BJ (cell line): ENCODE measurements around the gene HS3ST3A1. TPM values are rescaled to one million over a fixed set of nuclear protein-coding genes. Genes with fewer than 3 reads are reported as not detected.

Experiments
- CTCF ChIA-PET: fragments of 350-600 bp; formaldehyde crosslinking; extraction: SDS; loops from one replicate; lab custom pipeline; 2021; ENCODE audit warnings: antibody characterized with exemption, inconsistent platforms; lab: Yijun Ruan, JAX
- POLR2A ChIA-PET: fragments of 300-600 bp; sonication (Branson Sonifier 250); formaldehyde crosslinking; extraction: SDS; loops from one replicate; lab custom pipeline; 2021; ENCODE audit warnings: antibody characterized with exemption; lab: Charles Lee
- DNase-seq: peaks from one replicate; pipeline ENCODE4 v3.0.0-alpha.2; 2011; ENCODE audit warnings: low read depth
- H3K27me3 ChIP-seq: 2 replicates; pipeline ENCODE4 v1.6.0; 2011; ENCODE audit warnings: low read length; ENCODE audit not compliant: control insufficient read depth, insufficient read depth
- H3K36me3 ChIP-seq: 2 replicates; pipeline ENCODE4 v1.5.1; 2011; ENCODE audit warnings: low read length; ENCODE audit not compliant: control insufficient read depth, insufficient read depth
- H3K4me3 ChIP-seq: 2 replicates; pipeline ENCODE4 v1.5.1; 2011; ENCODE audit warnings: low read depth, mild to moderate bottlenecking, control low read depth, low read length
- CTCF ChIP-seq: IDR thresholded peaks from 2 replicates; pipeline ENCODE4 v1.5.1; 2011; ENCODE audit warnings: low read depth, mild to moderate bottlenecking, control low read depth, inconsistent platforms, low read length, moderate library complexity; ENCODE audit not compliant: insufficient read depth
- polyA plus RNA-seq: library from polyadenylated mRNA; depleted of rRNA; stranded (reverse); fragments of >200 nt; gene quantifications from 2 replicates; pipeline ENCODE4 v1.2.3, GENCODE V29; 2011

Gene HS3ST3A1
- polyA plus RNA-seq, 1 experiment: 7.5 TPM

- DNase-seq: no peak
- H3K36me3 ChIP-seq: no peaks in the 10 kb centered on the region
- TF ChIP-seq CTCF: no peak
- no peaks in the 10 kb centered on the region for H3K27me3 ChIP-seq
- H3K4me3 ChIP-seq: no peak overlapping the region
- ChIA-PET CTCF (interaction anchor here (3.3 kb wide), 1 partner anchor 255 kb away, joined by 19 read pairs; no protein-coding TSS in a partner anchor), POLR2A (no interaction called here)
Observed at GRCh38 chr17:13592427-13592826, 9.3 kb downstream of the HS3ST3A1 start.

GRCh38 chr17:13590441-13590840, 11.3 kb downstream of the HS3ST3A1 start:
- no peak for DNase-seq
- Histone ChIP-seq H3K27me3 (no peaks in the 10 kb centered on the region), H3K36me3 (no peaks in the 10 kb centered on the region), H3K4me3 (no peak overlapping the region)
- ChIA-PET POLR2A (no interaction called here), CTCF (interaction anchor here (0.6 kb wide), 1 partner anchor 950 kb away, joined by 4 read pairs; no protein-coding TSS in a partner anchor)
- no peak for TF ChIP-seq CTCF

GRCh38 chr17:13589658-13590057, 12.1 kb downstream of the HS3ST3A1 start:
- no peaks in the 10 kb centered on the region for H3K36me3 ChIP-seq
- no peak for TF ChIP-seq CTCF
- POLR2A ChIA-PET: no interaction called here

GRCh38 chr17:13587487-13588338, 14.0 kb downstream of the HS3ST3A1 start:
- ChIA-PET POLR2A (interaction anchor here (0.6 kb wide), 1 partner anchor 179 kb away, joined by 3 read pairs; no protein-coding TSS in a partner anchor), CTCF (no interaction called here)
- H3K27me3 ChIP-seq: no peaks in the 10 kb centered on the region
- H3K36me3 ChIP-seq: no peaks in the 10 kb centered on the region
- no peak for DNase-seq
- H3K4me3 ChIP-seq: no peak overlapping the region
- TF ChIP-seq CTCF: no peak

More at GRCh38 chr17:13589658-13590057, 12.1 kb downstream of the HS3ST3A1 start:
- Histone ChIP-seq H3K4me3 (no peak overlapping the region), H3K27me3 (no peaks in the 10 kb centered on the region)
- CTCF ChIA-PET: interaction anchor here (0.7 kb wide), 1 partner anchor 252 kb away, joined by 3 read pairs; no protein-coding TSS in a partner anchor
- DNase-seq: no peak

- Histone ChIP-seq H3K4me3 (no peak overlapping the region), H3K36me3 (no peaks in the 10 kb centered on the region), H3K27me3 (no peaks in the 10 kb centered on the region)
- CTCF ChIA-PET: no interaction called here
- no peak for DNase-seq
- TF ChIP-seq CTCF: no peak
- POLR2A ChIA-PET: interaction anchor here (0.6 kb wide), 1 partner anchor 146 kb away, joined by 3 read pairs; no protein-coding TSS in a partner anchor
Observed at GRCh38 chr17:13584701-13585080, 17.0 kb downstream of the HS3ST3A1 start.
